PC-9 (cell line): ENCODE results near the gene PPP1R16B.

Experiments used
- EZH2 ChIP-seq: fragments of 200-600 bp; sonication (generic); IDR thresholded peaks from 2 replicates; pipeline ENCODE4 v1.8.0; 2017; ENCODE audit warnings: antibody characterized with exemption, low read depth
- TF ChIP-seq, protein P1 (sequence below): fragments of 200-600 bp; sonication (generic); conservative IDR thresholded peaks from 2 replicates; pipeline ENCODE4 v1.6.1; 2017; ENCODE audit warnings: mixed run types, antibody characterized with exemption, mild to moderate bottlenecking, moderate library complexity

- TF ChIP-seq, protein P1, sequence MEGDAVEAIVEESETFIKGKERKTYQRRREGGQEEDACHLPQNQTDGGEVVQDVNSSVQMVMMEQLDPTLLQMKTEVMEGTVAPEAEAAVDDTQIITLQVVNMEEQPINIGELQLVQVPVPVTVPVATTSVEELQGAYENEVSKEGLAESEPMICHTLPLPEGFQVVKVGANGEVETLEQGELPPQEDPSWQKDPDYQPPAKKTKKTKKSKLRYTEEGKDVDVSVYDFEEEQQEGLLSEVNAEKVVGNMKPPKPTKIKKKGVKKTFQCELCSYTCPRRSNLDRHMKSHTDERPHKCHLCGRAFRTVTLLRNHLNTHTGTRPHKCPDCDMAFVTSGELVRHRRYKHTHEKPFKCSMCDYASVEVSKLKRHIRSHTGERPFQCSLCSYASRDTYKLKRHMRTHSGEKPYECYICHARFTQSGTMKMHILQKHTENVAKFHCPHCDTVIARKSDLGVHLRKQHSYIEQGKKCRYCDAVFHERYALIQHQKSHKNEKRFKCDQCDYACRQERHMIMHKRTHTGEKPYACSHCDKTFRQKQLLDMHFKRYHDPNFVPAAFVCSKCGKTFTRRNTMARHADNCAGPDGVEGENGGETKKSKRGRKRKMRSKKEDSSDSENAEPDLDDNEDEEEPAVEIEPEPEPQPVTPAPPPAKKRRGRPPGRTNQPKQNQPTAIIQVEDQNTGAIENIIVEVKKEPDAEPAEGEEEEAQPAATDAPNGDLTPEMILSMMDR = no peak
- no peak for TF ChIP-seq EZH2
These were observed 69.9 kb downstream of the PPP1R16B start for GRCh38 chr20:38875175-38875993.
